Stimulated activated CD8-positive, alpha-beta memory T cell treated with anti-CD3 and anti-CD28 coated beads, Interleukin-2, amount 100 ng/mL, for 48 hours (primary cell): Measurements from ENCODE around the gene ENTREP1.

ENCODE experiments used
- DNase-seq, 2 donors: peaks; one replicate each; pipeline ENCODE4 v3.0.0-alpha.2; 2020; ENCODE audit warnings: low read depth in 2 of 2

ENTREP1 gene

DNA sequence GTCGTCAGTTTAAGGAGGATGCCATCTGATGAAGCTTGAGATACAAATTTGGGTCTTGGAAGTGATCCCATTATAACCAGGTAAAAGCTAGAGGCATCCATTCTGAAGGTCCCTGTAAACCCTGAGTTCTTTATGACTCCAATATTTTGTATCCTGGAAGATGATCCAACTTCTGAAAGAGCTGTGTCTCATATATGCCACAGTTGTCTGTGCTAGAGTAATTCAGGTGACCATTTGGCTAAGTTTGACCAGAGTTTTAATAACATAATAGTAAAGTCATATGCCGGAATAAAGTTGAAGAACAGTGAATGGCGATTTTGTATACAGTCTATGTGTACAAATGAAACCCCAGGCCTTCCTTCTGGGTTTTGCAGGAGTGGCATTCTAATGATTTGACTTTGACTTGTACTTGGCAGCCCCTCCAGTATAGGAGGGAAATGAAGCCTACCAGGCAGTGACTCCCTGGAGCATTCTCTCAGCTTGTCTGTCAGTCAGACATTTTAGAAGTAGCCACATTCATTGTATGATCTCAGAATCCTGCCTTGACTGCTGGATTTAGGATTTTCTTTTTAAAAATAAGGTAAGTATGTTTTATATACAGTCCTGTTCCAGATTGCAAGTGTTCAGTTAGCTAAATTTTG, 39.6 kb downstream of the ENTREP1 start:
- DNase-seq, result no peak

DNA sequence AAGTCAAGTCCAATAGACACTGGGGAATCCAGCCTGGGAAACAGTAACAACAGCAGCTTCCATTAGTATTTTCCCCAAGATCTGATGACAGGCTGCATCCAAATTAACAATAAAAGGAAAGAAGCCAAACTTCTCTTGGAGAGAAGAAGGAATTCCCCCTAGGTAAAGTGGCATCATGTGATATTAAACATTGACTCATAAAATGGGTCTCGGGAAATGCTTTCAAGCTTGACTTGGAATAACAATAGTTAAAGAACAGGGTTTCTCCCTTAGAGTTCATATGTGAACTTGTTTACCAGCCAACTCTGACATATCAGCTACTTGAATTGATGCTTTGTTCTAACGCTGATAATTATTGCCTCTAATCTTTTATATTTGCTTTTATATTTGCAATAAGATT, 45.4 kb downstream of the ENTREP1 start:
- DNase-seq, result no peak

GRCh38 chr9:69371001-69371400, 46.0 kb downstream of the ENTREP1 start:
- DNase-seq, result no peak

DNA sequence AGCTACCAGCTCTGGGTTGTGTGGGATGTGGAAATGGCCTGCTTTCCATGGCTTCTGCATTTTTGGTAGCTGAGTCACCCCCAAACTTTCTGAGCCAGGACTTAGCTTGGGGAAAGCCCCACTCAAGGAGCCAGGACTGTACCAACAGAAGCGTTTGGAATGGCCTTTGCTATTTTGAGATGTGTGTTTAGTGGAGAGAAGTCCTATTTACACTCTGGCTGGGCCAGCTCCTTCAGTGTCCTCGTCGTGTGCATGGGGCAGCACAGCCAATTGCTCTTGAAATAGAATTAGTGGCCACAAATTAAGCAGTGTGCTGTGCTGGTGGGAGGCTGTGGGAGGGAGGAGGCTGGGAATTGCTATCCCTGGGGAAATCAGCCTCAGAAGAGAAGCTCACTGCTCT, 51.6 kb downstream of the ENTREP1 start:
- no peak for DNase-seq

DNA sequence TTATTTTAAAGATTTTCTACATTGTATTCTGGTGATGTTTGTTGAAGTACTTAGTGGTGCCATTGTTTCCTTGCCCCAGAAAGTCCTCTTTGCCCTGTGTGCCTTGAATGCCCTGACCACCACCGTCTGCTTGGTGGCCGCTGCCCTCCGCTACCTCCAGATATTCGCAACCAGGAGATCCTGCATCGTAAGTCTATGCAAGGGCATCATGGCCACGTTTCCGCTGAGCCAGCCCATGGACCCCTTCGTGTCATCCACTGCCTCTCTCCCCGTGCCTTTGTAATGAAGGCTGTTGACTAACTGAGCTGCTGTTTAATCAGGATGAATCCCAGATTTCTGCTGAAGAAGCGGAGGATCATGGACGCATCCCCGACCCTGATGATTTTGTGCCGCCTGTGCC, 52.3 kb downstream of the ENTREP1 start:
- no peak for DNase-seq

- DNase-seq, result no peak
Observed at GRCh38 chr9:69377981-69378380, 53.0 kb downstream of the ENTREP1 start.

GRCh38 chr9:69379270-69379982, 54.4 kb downstream of the ENTREP1 start:
- DNase-seq, result no peak

- no peak for DNase-seq
Observed at GRCh38 chr9:69380301-69380700, 55.3 kb downstream of the ENTREP1 start.

- DNase-seq, result no peak
Observed at GRCh38 chr9:69380811-69381210, 55.8 kb downstream of the ENTREP1 start.

- DNase-seq, result no peak
Observed at GRCh38 chr9:69382135-69382534, 57.1 kb downstream of the ENTREP1 start.

GRCh38 chr9:69385581-69386033, 60.6 kb downstream of the ENTREP1 start:
- DNase-seq, result no peak

DNA sequence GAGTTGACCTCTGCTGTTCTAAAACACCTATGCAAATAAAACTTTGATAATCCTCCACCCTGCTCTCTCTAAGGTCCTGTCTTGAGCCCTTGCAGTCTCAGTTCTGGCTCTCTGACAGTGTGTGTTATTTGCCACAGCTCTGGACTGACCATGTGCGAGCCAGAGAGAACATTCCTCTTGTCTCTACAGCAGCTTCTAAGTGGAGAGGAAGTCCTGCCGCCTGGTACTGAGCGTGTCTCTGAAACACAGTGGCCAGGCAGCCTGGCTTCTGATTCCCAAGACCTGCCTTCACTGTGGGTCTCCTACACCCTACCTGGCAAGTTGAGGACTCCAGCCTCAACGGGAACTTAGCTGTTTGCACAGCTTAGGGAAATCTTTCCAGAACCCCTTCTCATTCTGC, 61.6 kb downstream of the ENTREP1 start:
- DNase-seq, result no peak

DNA sequence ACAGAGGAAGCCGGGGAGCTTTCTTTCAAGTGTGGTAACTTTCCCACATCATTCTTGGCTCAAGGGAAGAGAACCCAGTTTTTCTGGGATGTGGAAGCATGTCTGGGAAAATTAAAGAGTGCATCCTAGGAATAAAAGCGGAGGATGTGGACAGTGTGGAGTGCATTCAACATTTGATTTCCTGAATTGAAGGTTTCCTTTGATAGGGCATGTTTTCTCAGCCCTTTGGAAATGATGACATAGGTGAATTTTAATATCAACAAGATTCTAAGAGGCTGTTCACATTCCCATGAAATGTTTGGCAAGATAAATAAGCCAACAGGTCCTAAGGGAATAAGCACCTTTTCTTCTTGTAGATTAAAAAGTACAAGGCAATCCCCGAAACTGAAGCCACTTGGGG, 63.6 kb downstream of the ENTREP1 start:
- DNase-seq, result no peak

DNA sequence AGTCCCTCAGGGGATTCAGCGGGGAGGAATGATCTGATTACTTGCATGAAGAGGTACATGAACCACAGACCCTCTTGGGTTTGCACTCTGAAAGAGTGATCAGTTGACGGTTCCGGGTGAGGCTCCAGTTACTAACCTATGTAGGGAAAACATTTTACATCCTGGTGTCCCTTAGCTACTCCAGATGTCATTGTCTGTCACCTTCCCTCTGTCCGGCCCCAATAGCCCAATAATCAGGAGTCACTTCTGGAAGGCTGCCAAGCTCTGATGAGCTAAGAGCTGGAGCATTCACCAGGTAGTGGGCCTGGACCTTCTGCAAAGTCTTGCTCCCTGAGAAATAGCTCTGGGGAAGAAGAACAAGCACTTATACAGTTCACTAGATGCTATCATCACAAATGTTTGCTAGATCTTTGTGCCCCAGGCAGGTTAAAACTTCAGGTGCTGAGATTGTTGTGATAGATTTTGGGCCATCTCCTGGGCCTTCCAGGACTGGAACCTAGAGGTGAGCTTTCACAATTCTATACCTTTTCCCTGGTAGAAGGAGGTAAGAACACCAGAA, 64.5 kb downstream of the ENTREP1 start:
- DNase-seq, result no peak

DNA sequence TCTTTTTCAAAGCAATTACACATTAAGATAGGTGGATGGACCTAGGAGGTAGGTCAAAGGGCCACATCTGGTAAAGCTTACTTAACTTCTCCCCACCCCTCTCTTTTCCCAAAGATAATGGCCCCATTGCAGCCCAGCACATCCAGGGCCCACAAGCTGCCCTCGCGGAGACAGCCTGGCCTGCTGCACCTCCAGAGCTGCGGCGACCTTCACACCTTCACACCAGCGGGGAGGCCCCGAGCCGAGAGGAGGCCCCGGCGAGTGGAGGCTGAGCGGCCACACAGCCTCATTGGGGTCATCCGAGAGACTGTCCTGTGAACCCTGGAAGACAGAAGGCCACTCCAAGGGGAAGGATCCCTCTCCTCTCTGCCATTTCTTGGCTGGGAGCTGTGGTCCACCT, 66.5 kb downstream of the ENTREP1 start:
- DNase-seq, result no peak

GRCh38 chr9:69391946-69392345, 66.9 kb downstream of the ENTREP1 start:
- no peak for DNase-seq

DNA sequence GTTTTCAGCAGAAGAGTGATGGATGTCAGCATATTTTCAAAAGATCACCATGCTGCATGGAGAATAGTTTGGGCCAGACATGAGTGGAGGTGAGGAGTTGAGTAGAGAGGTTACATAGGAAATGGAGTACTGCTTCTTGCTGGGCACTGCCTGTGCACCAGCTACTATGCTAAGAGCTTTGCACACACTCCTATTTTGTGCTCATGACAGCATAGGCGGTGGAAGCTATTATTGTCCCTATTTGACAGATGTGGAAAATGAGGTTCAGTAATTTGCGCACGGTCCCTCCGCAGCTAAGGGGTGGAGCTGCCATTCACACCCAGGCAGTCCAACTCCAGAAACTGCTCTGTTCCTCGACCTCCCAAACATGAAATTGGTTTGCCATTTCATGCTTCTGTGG, 67.8 kb downstream of the ENTREP1 start:
- DNase-seq, result no peak

- no peak for DNase-seq
Observed at GRCh38 chr9:69393425-69393824, 68.4 kb downstream of the ENTREP1 start.

- DNase-seq, result no peak
Observed at GRCh38 chr9:69395718-69396117, 70.7 kb downstream of the ENTREP1 start.

- DNase-seq, result no peak
Observed at GRCh38 chr9:69396759-69397158, 71.7 kb downstream of the ENTREP1 start.

GRCh38 chr9:69397384-69398214, 72.6 kb downstream of the ENTREP1 start:
- no peak for DNase-seq

GRCh38 chr9:69400470-69400869, 75.5 kb downstream of the ENTREP1 start:
- DNase-seq, result no peak
